22Rv1 (cell line): ENCODE measurements around the gene PFDN6.

ENCODE experiments used
- CTCF ChIP-seq: fragments of 450-650 bp; IDR thresholded peaks from 2 replicates; pipeline ENCODE4 v1.5.1; 2017; ENCODE audit warnings: mild to moderate bottlenecking
- ZFX ChIP-seq: fragments of 450-650 bp; IDR thresholded peaks from 2 replicates; pipeline ENCODE4 v1.6.1; 2017; ENCODE audit warnings: antibody characterized with exemption, borderline replicate concordance

- no peak for TF ChIP-seq CTCF
- TF ChIP-seq ZFX: no peak
These were observed 1.1 kb upstream of the PFDN6 start for GRCh38 chr6:33288141-33288920.
